ENCODE data around the gene LPCAT1. TPM values are rescaled to one million over a fixed set of nuclear protein-coding genes. Genes with fewer than 3 reads are reported as not detected.
"Not testable (repeated sequence)": the region's sequence is repeated elsewhere in the genome, so short reads cannot be mapped to it uniquely, and the experiment has no call there.

The LPCAT1 gene
- polyA plus RNA-seq, 1 donor from 2014 or later = 76.4 TPM

GRCh38 chr5:1475544-1475900, 48.2 kb downstream of the LPCAT1 start:
- peaks cover 13 to 22% (median 13%) of the 10 kb centered on the region in 3 donors for H3K4me1 Mint-ChIP-seq
- not testable (repeated sequence) for H3K27me3 Mint-ChIP-seq, H3K9me3 Mint-ChIP-seq, H3K36me3 Mint-ChIP-seq
- peak overlapping the region in 1 of 3 donors; percentile 23 for H3K27ac Mint-ChIP-seq
- peak overlapping the region in 1 of 4 donors; percentile 63 for H3K4me3 Mint-ChIP-seq

GRCh38 chr5:1474866-1475543, 48.8 kb downstream of the LPCAT1 start:
- Mint-ChIP-seq H3K4me3 (peak overlapping the region in 1 of 4 donors; percentile 63), H3K27ac (peak overlapping the region in 1 of 3 donors; percentile 23), H3K36me3 (peaks cover 5% of the 10 kb centered on the region), H3K27me3 (no peaks in the 10 kb centered on the region), H3K9me3 (no peaks in the 10 kb centered on the region), H3K4me1 (peaks cover 8 to 18% (median 9%) of the 10 kb centered on the region in 3 donors)

GRCh38 chr5:1474183-1474839, 49.4 kb downstream of the LPCAT1 start:
- Mint-ChIP-seq H3K4me1 (peaks cover 3 to 11% (median 5%) of the 10 kb centered on the region in 3 donors), H3K9me3 (no peaks in the 10 kb centered on the region), H3K27me3 (no peaks in the 10 kb centered on the region), H3K36me3 (peaks cover 5% of the 10 kb centered on the region), H3K27ac (no peak overlapping the region), H3K4me3 (no peak overlapping the region)

- Mint-ChIP-seq H3K27ac (peak overlapping the region in 1 of 3 donors; percentile 42), H3K9me3 (no peaks in the 10 kb centered on the region), H3K4me3 (no peak overlapping the region), H3K27me3 (no peaks in the 10 kb centered on the region), H3K36me3 (peaks cover 4% of the 10 kb centered on the region), H3K4me1 (peaks cover under 1 to 8% (median 2%) of the 10 kb centered on the region in 3 donors)
Observed at GRCh38 chr5:1473746-1474145, 50.0 kb downstream of the LPCAT1 start.

- no peak overlapping the region for H3K4me3 Mint-ChIP-seq
- no peaks in the 10 kb centered on the region for H3K27me3 Mint-ChIP-seq
- peak overlapping the region in 2 of 3 donors; percentile 42 to 43 for H3K27ac Mint-ChIP-seq
- no peaks in the 10 kb centered on the region for H3K9me3 Mint-ChIP-seq
- peaks cover 5% of the 10 kb centered on the region for H3K36me3 Mint-ChIP-seq
- peaks cover 0 to 2% (median 0%) of the 10 kb centered on the region in 3 donors for H3K4me1 Mint-ChIP-seq
Observed at GRCh38 chr5:1472964-1473628, 50.7 kb downstream of the LPCAT1 start.

GRCh38 chr5:1471997-1472963, 51.5 kb downstream of the LPCAT1 start:
- Mint-ChIP-seq H3K4me3 (peak overlapping the region in 1 of 4 donors; percentile 51), H3K36me3 (peaks cover 5% of the 10 kb centered on the region), H3K9me3 (no peaks in the 10 kb centered on the region), H3K4me1 (no peaks in the 10 kb centered on the region), H3K27me3 (no peaks in the 10 kb centered on the region), H3K27ac (peak overlapping the region in 2 of 3 donors; percentile 39 to 92)

- Mint-ChIP-seq H3K27me3 (no peaks in the 10 kb centered on the region), H3K4me3 (peak overlapping the region in 1 of 4 donors; percentile 65), H3K36me3 (peaks cover 4% of the 10 kb centered on the region), H3K4me1 (no peaks in the 10 kb centered on the region), H3K9me3 (no peaks in the 10 kb centered on the region), H3K27ac (peak overlapping the region in 1 of 3 donors; percentile 92)
Observed at GRCh38 chr5:1471240-1471853, 52.4 kb downstream of the LPCAT1 start.

GRCh38 chr5:1470762-1471211, 53.0 kb downstream of the LPCAT1 start:
- no peaks in the 10 kb centered on the region for H3K4me1 Mint-ChIP-seq
- no peak overlapping the region for H3K4me3 Mint-ChIP-seq
- H3K27me3 Mint-ChIP-seq = no peaks in the 10 kb centered on the region
- peaks cover 2% of the 10 kb centered on the region for H3K36me3 Mint-ChIP-seq
- peaks cover 0 to 2% (median 0%) of the 10 kb centered on the region in 3 donors for H3K9me3 Mint-ChIP-seq
- peak overlapping the region in 1 of 3 donors; percentile 50 for H3K27ac Mint-ChIP-seq

- peaks cover 0 to 2% (median 0%) of the 10 kb centered on the region in 3 donors for H3K9me3 Mint-ChIP-seq
- H3K4me3 Mint-ChIP-seq = no peak overlapping the region
- H3K36me3 Mint-ChIP-seq = peaks cover 6% of the 10 kb centered on the region
- H3K27me3 Mint-ChIP-seq = no peaks in the 10 kb centered on the region
- no peaks in the 10 kb centered on the region for H3K4me1 Mint-ChIP-seq
- H3K27ac Mint-ChIP-seq = peak overlapping the region in 2 of 3 donors; percentile 43 to 78
Observed at GRCh38 chr5:1468629-1469527, 54.9 kb downstream of the LPCAT1 start.

GRCh38 chr5:1468247-1468612, 55.5 kb downstream of the LPCAT1 start:
- H3K9me3 Mint-ChIP-seq = peaks cover 0 to 2% (median 0%) of the 10 kb centered on the region in 3 donors
- no peaks in the 10 kb centered on the region for H3K27me3 Mint-ChIP-seq
- H3K27ac Mint-ChIP-seq = peak overlapping the region; percentile 43 to 78 (median 71)
- peaks cover 6% of the 10 kb centered on the region for H3K36me3 Mint-ChIP-seq
- no peaks in the 10 kb centered on the region for H3K4me1 Mint-ChIP-seq
- no peak overlapping the region for H3K4me3 Mint-ChIP-seq

GRCh38 chr5:1467341-1468246, 56.2 kb downstream of the LPCAT1 start:
- Mint-ChIP-seq H3K4me3 (no peak overlapping the region), H3K27me3 (no peaks in the 10 kb centered on the region), H3K9me3 (peaks cover 0 to 2% (median 0%) of the 10 kb centered on the region in 3 donors), H3K36me3 (peaks cover 6% of the 10 kb centered on the region), H3K4me1 (no peaks in the 10 kb centered on the region), H3K27ac (peak overlapping the region in 2 of 3 donors; percentile 71 to 78)

GRCh38 chr5:1466631-1467265, 57.0 kb downstream of the LPCAT1 start:
- Mint-ChIP-seq H3K9me3 (peaks cover 0 to 2% (median 0%) of the 10 kb centered on the region in 3 donors), H3K27ac (no peak overlapping the region), H3K4me3 (peak overlapping the region in 1 of 4 donors; percentile 45), H3K36me3 (peaks cover 6% of the 10 kb centered on the region), H3K27me3 (no peaks in the 10 kb centered on the region), H3K4me1 (no peaks in the 10 kb centered on the region)

Measured in IgD-negative memory B cell (primary cell).